Measurements from ENCODE around the gene GON4L. TPM values are rescaled to one million over a fixed set of nuclear protein-coding genes. Genes with fewer than 3 reads are reported as not detected.
A peak's percentile ranks its signal among the peaks of the same experiment; 100 is the strongest.
"Not testable (repeated sequence)": the region's sequence is repeated elsewhere in the genome, so short reads cannot be mapped to it uniquely, and the experiment has no call there.

Gene GON4L
- total RNA-seq, 1 experiment from 2014 or later, result 43.7 TPM

GRCh38 chr1:155763090-155763815 is 93.8 kb downstream of the GON4L start:
- peak in 1 of 2 experiments; percentile 24 for DNase-seq
- Mint-ChIP-seq H3K36me3 (ENCODE audit: insufficient read depth, unreplicated experiment) (peaks cover 75% of the 10 kb centered on the region), H3K4me3 (ENCODE audit: unreplicated experiment) (peak overlapping the region; percentile 2)
- BruUV-seq (replicated peaks); H3K4me1 Mint-ChIP-seq (ENCODE audit: low read depth, unreplicated experiment); H3K27ac Mint-ChIP-seq (ENCODE audit: unreplicated experiment); H3K4me3 ChIP-seq (ENCODE audit: low read depth, low read length); CTCF ChIA-PET; H3K27me3 ChIP-seq (replicated peaks; ENCODE audit: control insufficient read depth, insufficient read depth, low read length); intact Hi-C loops (cut with micrococcal nuclease; ENCODE audit: unreplicated experiment); H3K9me3 ChIP-seq; H3K4me1 ChIP-seq; H3K27me3 Mint-ChIP-seq (ENCODE audit: insufficient read depth, unreplicated experiment); H3K9me3 Mint-ChIP-seq (ENCODE audit: unreplicated experiment); POLR2A ChIA-PET; H3K36me3 ChIP-seq (ENCODE audit: control insufficient read depth, insufficient read depth, low read length): not testable (repeated sequence)

- Mint-ChIP-seq H3K27me3 (ENCODE audit: insufficient read depth, unreplicated experiment) (no peaks in the 10 kb centered on the region), H3K4me3 (ENCODE audit: unreplicated experiment) (no peak overlapping the region), H3K27ac (ENCODE audit: unreplicated experiment) (no peak overlapping the region), H3K9me3 (ENCODE audit: unreplicated experiment) (no peaks in the 10 kb centered on the region), H3K4me1 (ENCODE audit: low read depth, unreplicated experiment) (no peaks in the 10 kb centered on the region), H3K36me3 (ENCODE audit: insufficient read depth, unreplicated experiment) (peaks cover 77% of the 10 kb centered on the region)
- TF ChIP-seq CTCF (IDR thresholded peaks at IDR 0.05; ENCODE audit: insufficient read depth in 1 of 2, low read depth in 1 of 2, low read length in 1 of 2, severe bottlenecking in 1 of 2, unreplicated experiment in 1 of 2), result no peak
- H3K9me3 ChIP-seq, result no peaks in the 10 kb centered on the region
- ChIA-PET CTCF (no interaction called here), POLR2A (no interaction called here)
- no peaks in the 10 kb centered on the region for H3K4me1 ChIP-seq
- intact Hi-C loops (cut with micrococcal nuclease; ENCODE audit: unreplicated experiment), result no loop called here
- no peak overlapping the region for H3K4me3 ChIP-seq (ENCODE audit: low read depth, low read length)
- H3K36me3 ChIP-seq (ENCODE audit: control insufficient read depth, insufficient read depth, low read length), result peaks cover 2% of the 10 kb centered on the region
- no peak for DNase-seq
- no TSS peak for BruUV-seq (replicated peaks)
- no peaks in the 10 kb centered on the region for H3K27me3 ChIP-seq (replicated peaks; ENCODE audit: control insufficient read depth, insufficient read depth, low read length)
These were observed 95.1 kb downstream of the GON4L start for GRCh38 chr1:155761736-155762405.

- Histone ChIP-seq H3K9me3 (no peaks in the 10 kb centered on the region), H3K27me3 (replicated peaks; ENCODE audit: control insufficient read depth, insufficient read depth, low read length) (no peaks in the 10 kb centered on the region), H3K4me1 (no peaks in the 10 kb centered on the region), H3K4me3 (ENCODE audit: low read depth, low read length) (no peak overlapping the region), H3K36me3 (ENCODE audit: control insufficient read depth, insufficient read depth, low read length) (peaks cover 3% of the 10 kb centered on the region)
- TF ChIP-seq CTCF (IDR thresholded peaks at IDR 0.05; ENCODE audit: insufficient read depth in 1 of 2, low read depth in 1 of 2, low read length in 1 of 2, severe bottlenecking in 1 of 2, unreplicated experiment in 1 of 2), result no peak
- no peak for DNase-seq
- no TSS peak for BruUV-seq (replicated peaks)
- no peaks in the 10 kb centered on the region for H3K27me3 Mint-ChIP-seq (ENCODE audit: insufficient read depth, unreplicated experiment)
- intact Hi-C loops (cut with micrococcal nuclease; ENCODE audit: unreplicated experiment), result no loop called here
- POLR2A ChIA-PET, result interaction anchor here (1.0 kb wide), 1 partner anchor 1794 kb away, joined by 8 read pairs; the partner anchor contains the start of gene CREB3L4
- H3K36me3 Mint-ChIP-seq (ENCODE audit: insufficient read depth, unreplicated experiment), result peaks cover 80% of the 10 kb centered on the region
- H3K27ac Mint-ChIP-seq (ENCODE audit: unreplicated experiment), result no peak overlapping the region
- CTCF ChIA-PET, result interaction anchor here (0.6 kb wide), 1 partner anchor 222 kb away, joined by 3 read pairs; no protein-coding TSS in a partner anchor
- H3K9me3 Mint-ChIP-seq (ENCODE audit: unreplicated experiment), result no peaks in the 10 kb centered on the region
- H3K4me1 Mint-ChIP-seq (ENCODE audit: low read depth, unreplicated experiment), result no peaks in the 10 kb centered on the region
- no peak overlapping the region for H3K4me3 Mint-ChIP-seq (ENCODE audit: unreplicated experiment)
These were observed 96.1 kb downstream of the GON4L start for GRCh38 chr1:155760751-155761475.

Measured in Caco-2 (cell line).